GM23338 (cell line): ENCODE data around the gene RGS3. TPM values are rescaled to one million over a fixed set of nuclear protein-coding genes. Genes with fewer than 3 reads are reported as not detected.

Source experiments
- ATAC-seq: fragments of 200-7000 bp; cut with Tn5 transposase; 3 replicates; pipeline ENCODE4 v1.9.1; 2020
- DNase-seq: peaks from one replicate; pipeline ENCODE4 v3.0.0-alpha.2; 2015; ENCODE audit warnings: low spot score
- H2AFZ ChIP-seq: fragments of 200-600 bp; sonication (generic); 2 replicates; pipeline ENCODE4 v1.8.0; 2016; ENCODE audit warnings: antibody characterized with exemption, mild to moderate bottlenecking, moderate library complexity
- H3F3A ChIP-seq: fragments of 200-600 bp; sonication (generic); replicated peaks from 2 replicates; pipeline ENCODE4 v1.8.0; 2017; ENCODE audit warnings: antibody characterized with exemption, mixed run types, low read depth
- H3K27ac ChIP-seq: fragments of 200-600 bp; sonication (generic); 2 replicates; pipeline ENCODE4 v1.6.1; 2016; ENCODE audit warnings: low read depth
- H3K27me3 ChIP-seq: fragments of 200-600 bp; sonication (generic); 2 replicates; pipeline ENCODE4 v1.8.0; 2016; ENCODE audit warnings: mild to moderate bottlenecking, mixed run types, moderate library complexity; ENCODE audit not compliant: insufficient read depth
- H3K36me3 ChIP-seq: fragments of 200-600 bp; sonication (generic); 2 replicates; pipeline ENCODE4 v1.8.0; 2016; ENCODE audit warnings: mild to moderate bottlenecking; ENCODE audit not compliant: insufficient read depth
- H3K4me1 ChIP-seq: fragments of 200-600 bp; sonication (generic); 2 replicates; pipeline ENCODE4 v1.8.0; 2016; ENCODE audit warnings: mild to moderate bottlenecking, moderate library complexity; ENCODE audit not compliant: insufficient read depth
- H3K4me2 ChIP-seq: fragments of 200-600 bp; sonication (generic); 2 replicates; pipeline ENCODE4 v1.7.1; 2017; ENCODE audit warnings: mixed run types
- H3K4me3 ChIP-seq: fragments of 200-600 bp; sonication (generic); 2 replicates; pipeline ENCODE4 v1.6.1; 2016; ENCODE audit warnings: mixed run types
- H3K79me2 ChIP-seq: fragments of 200-600 bp; sonication (generic); replicated peaks from 2 replicates; pipeline ENCODE4 v1.8.0; 2017; ENCODE audit warnings: mild to moderate bottlenecking; ENCODE audit not compliant: insufficient read depth
- H3K9me2 ChIP-seq: fragments of 200-600 bp; sonication (generic); 2 replicates; pipeline ENCODE4 v1.8.0; 2017; ENCODE audit not compliant: insufficient read depth
- H4K20me1 ChIP-seq: fragments of 200-600 bp; sonication (generic); replicated peaks from 2 replicates; pipeline ENCODE4 v1.8.0; 2017; ENCODE audit warnings: mild to moderate bottlenecking; ENCODE audit not compliant: insufficient read depth
- H3K27ac Mint-ChIP-seq: 2 replicates; pipeline ENCODE4 v1.8.0; 2020; ENCODE audit warnings: inconsistent platforms, mild to moderate bottlenecking, moderate library complexity, mixed read lengths
- H3K27me3 Mint-ChIP-seq: 3 replicates; pipeline ENCODE4 v1.8.0; 2022; ENCODE audit warnings: low read depth, mild to moderate bottlenecking, moderate library complexity, mixed read lengths, inconsistent platforms; ENCODE audit not compliant: insufficient read depth, poor library complexity
- H3K36me3 Mint-ChIP-seq: 3 replicates; pipeline ENCODE4 v1.8.0; 2021; ENCODE audit warnings: low read depth, mild to moderate bottlenecking, inconsistent platforms, moderate library complexity, mixed read lengths
- H3K4me1 Mint-ChIP-seq: 3 replicates; pipeline ENCODE4 v1.8.0; 2020; ENCODE audit warnings: mild to moderate bottlenecking, inconsistent platforms, mixed read lengths
- H3K4me3 Mint-ChIP-seq: 3 replicates; pipeline ENCODE4 v1.8.0; 2021; ENCODE audit warnings: moderate library complexity, mild to moderate bottlenecking, inconsistent platforms, mixed read lengths
- H3K9me3 Mint-ChIP-seq: 3 replicates; pipeline ENCODE4 v1.8.0; 2020; ENCODE audit warnings: moderate library complexity, mild to moderate bottlenecking, inconsistent platforms, mixed read lengths
- CREB1 ChIP-seq: fragments of 250-450 bp; sonication (Bioruptor Pico); IDR thresholded peaks from 2 replicates; pipeline ENCODE4 v1.5.0; 2020; ENCODE audit warnings: low read depth, mild to moderate bottlenecking, moderate library complexity
- CTCF ChIP-seq, 2 experiments: fragments of 200-600 bp in 1 of 2; sonication (generic) in 1 of 2; conservative IDR thresholded peaks; 2 replicates each; pipeline versions ENCODE4 v1.5.1 to v1.6.1; 2016 to 2017; ENCODE audit warnings: antibody characterized with exemption in 2 of 2, low read depth in 2 of 2, mild to moderate bottlenecking in 2 of 2, moderate library complexity in 1 of 2
- ETS1 ChIP-seq: IDR thresholded peaks from 2 replicates; pipeline ENCODE4 v1.6.1; 2016; ENCODE audit warnings: antibody characterized with exemption
- EZH2 ChIP-seq: fragments of 200-600 bp; sonication (generic); IDR thresholded peaks from one replicate; pipeline ENCODE4 v1.8.0; 2017; ENCODE audit warnings: antibody characterized with exemption, mild to moderate bottlenecking, low read depth; ENCODE audit not compliant: unreplicated experiment
- EZH2phosphoT487 ChIP-seq: fragments of 200-600 bp; sonication (generic); IDR thresholded peaks from one replicate; pipeline ENCODE4 v1.8.1; 2018; ENCODE audit warnings: antibody characterized with exemption; ENCODE audit not compliant: unreplicated experiment
- NANOG ChIP-seq: IDR thresholded peaks from 2 replicates; pipeline ENCODE4 v1.6.1; 2016; ENCODE audit warnings: antibody characterized with exemption, borderline replicate concordance
- STAT1 ChIP-seq: IDR thresholded peaks from one replicate; pipeline ENCODE4 v1.6.1; 2016; ENCODE audit warnings: antibody characterized with exemption; ENCODE audit not compliant: unreplicated experiment
- ZNF114 ChIP-seq: fragments of 250-450 bp; sonication (Bioruptor Pico); IDR thresholded peaks from 2 replicates; pipeline ENCODE4 v1.5.0; 2020; ENCODE audit warnings: mild to moderate bottlenecking, moderate library complexity
- ZNF462 ChIP-seq: fragments of 250-450 bp; sonication (Bioruptor Pico); IDR thresholded peaks from 2 replicates; pipeline ENCODE4 v1.5.0; 2020; ENCODE audit warnings: mild to moderate bottlenecking, moderate library complexity
- polyA plus RNA-seq: library from polyadenylated mRNA; unstranded; fragments of >200 nt; fragmentation: Nextera tagmentation; extraction: Ambion mirVana; gene quantifications from 2 replicates; pipeline ENCODE4 v1.2.1, GENCODE V29; 2016
- total RNA-seq: library from RNA; depleted of rRNA; stranded (reverse); fragments of >200 nt; shearing (Covaris generic); gene quantifications from 2 replicates; pipeline ENCODE4 v1.2.3, GENCODE V29; 2014

Gene RGS3
- total and polyA plus RNA-seq, 2 experiments from 2014 or later, result 14.2 to 24.3 TPM

GRCh38 chr9:113428062-113428615, 35.4 kb upstream of the RGS3 start:
- Mint-ChIP-seq H3K4me3 (no peak overlapping the region), H3K27ac (no peak overlapping the region), H3K9me3 (no peaks in the 10 kb centered on the region), H3K27me3 (peaks cover 5% of the 10 kb centered on the region), H3K36me3 (no peaks in the 10 kb centered on the region), H3K4me1 (peaks cover 12% of the 10 kb centered on the region)
- Histone ChIP-seq H3K4me2 (no peak overlapping the region), H3K9me2 (no peaks in the 10 kb centered on the region), H3K4me1 (peaks cover 5% of the 10 kb centered on the region; the same call in 1 of the 2 replicates), H3K4me3 (no peak overlapping the region), H3F3A (no peaks in the 10 kb centered on the region), H3K36me3 (no peaks in the 10 kb centered on the region), H3K79me2 (no peaks in the 10 kb centered on the region), H4K20me1 (no peaks in the 10 kb centered on the region), H3K27me3 (no peaks in the 10 kb centered on the region), H3K27ac (no peak overlapping the region), H2AFZ (no peak overlapping the region)
- ATAC-seq, result no peak
- TF ChIP-seq ETS1 (no peak), ZNF462 (CRISPR knock-in tag) (no peak), STAT1 (no peak)
- DNase-seq, result no peak

- ATAC-seq, result no peak
- Mint-ChIP-seq H3K4me1 (no peaks in the 10 kb centered on the region), H3K9me3 (peaks cover 20% of the 10 kb centered on the region), H3K36me3 (no peaks in the 10 kb centered on the region; the same call in 2 of the 3 replicates), H3K27me3 (peaks cover 4% of the 10 kb centered on the region), H3K27ac (no peak overlapping the region), H3K4me3 (no peak overlapping the region)
- H4K20me1 ChIP-seq, result no peaks in the 10 kb centered on the region
- no peaks in the 10 kb centered on the region for H3K27me3 ChIP-seq
- H3K4me2 ChIP-seq, result no peak overlapping the region
- no peaks in the 10 kb centered on the region for H3K9me2 ChIP-seq
- H3K4me1 ChIP-seq, result no peaks in the 10 kb centered on the region
- H3K79me2 ChIP-seq, result no peaks in the 10 kb centered on the region
- H3K36me3 ChIP-seq, result peaks cover 4% of the 10 kb centered on the region; the same call in 1 of the 2 replicates
- no peak overlapping the region for H3K27ac ChIP-seq
- no peaks in the 10 kb centered on the region for H3F3A ChIP-seq
- no peak overlapping the region for H2AFZ ChIP-seq
- no peak for DNase-seq
- no peak overlapping the region for H3K4me3 ChIP-seq
- TF ChIP-seq ZNF114 (CRISPR knock-in tag) (no peak), EZH2phosphoT487 (no peak), NANOG (no peak), CREB1 (CRISPR knock-in tag) (no peak), EZH2 (no peak), CTCF (conservative IDR thresholded peaks at IDR 0.05; ENCODE audit: low read depth in 2 of 2) (no peak)
These were observed 32.3 kb upstream of the RGS3 start for GRCh38 chr9:113431191-113431590.
